PC-3 (cell line): ENCODE data around the gene MIPEP.

Experiments used
- CTCF ChIP-seq: fragments of 300-600 bp; sonication (generic); conservative IDR thresholded peaks from 2 replicates; pipeline ENCODE4 v1.5.1; 2017; ENCODE audit warnings: antibody characterized with exemption, low read depth, mild to moderate bottlenecking, low read length
- EZH2 ChIP-seq: fragments of 300-600 bp; sonication (generic); IDR thresholded peaks from one replicate; pipeline ENCODE4 v1.6.1; 2017; ENCODE audit warnings: antibody characterized with exemption, mild to moderate bottlenecking, low read length; ENCODE audit not compliant: unreplicated experiment

- no peak for TF ChIP-seq CTCF
- TF ChIP-seq EZH2 = no peak
These were observed 46.8 kb downstream of the MIPEP start for GRCh38 chr13:23842406-23842805.
